ENCODE data around the gene PLEK.

- no peak for TF ChIP-seq POLR2A (IDR thresholded peaks at IDR 0.05)
- TF ChIP-seq CTCF (IDR thresholded peaks at IDR 0.05): no peak
- TF ChIP-seq POLR2AphosphoS5 (IDR thresholded peaks at IDR 0.05): no peak
These were observed 36.2 kb upstream of the PLEK start for GRCh38 chr2:68328901-68329300.
